ENCODE results near the gene SKI. TPM values are rescaled to one million over a fixed set of nuclear protein-coding genes. Genes with fewer than 3 reads are reported as not detected.
A peak's percentile ranks its signal among the peaks of the same experiment; 100 is the strongest.

SKI gene
- total and polyA plus RNA-seq, 9 of the 15 experiments (the other 6 are each of a cell fraction or from before 2014, with no cell fraction given) = 0.10 to 60.5 (median 4.6) TPM

DNA sequence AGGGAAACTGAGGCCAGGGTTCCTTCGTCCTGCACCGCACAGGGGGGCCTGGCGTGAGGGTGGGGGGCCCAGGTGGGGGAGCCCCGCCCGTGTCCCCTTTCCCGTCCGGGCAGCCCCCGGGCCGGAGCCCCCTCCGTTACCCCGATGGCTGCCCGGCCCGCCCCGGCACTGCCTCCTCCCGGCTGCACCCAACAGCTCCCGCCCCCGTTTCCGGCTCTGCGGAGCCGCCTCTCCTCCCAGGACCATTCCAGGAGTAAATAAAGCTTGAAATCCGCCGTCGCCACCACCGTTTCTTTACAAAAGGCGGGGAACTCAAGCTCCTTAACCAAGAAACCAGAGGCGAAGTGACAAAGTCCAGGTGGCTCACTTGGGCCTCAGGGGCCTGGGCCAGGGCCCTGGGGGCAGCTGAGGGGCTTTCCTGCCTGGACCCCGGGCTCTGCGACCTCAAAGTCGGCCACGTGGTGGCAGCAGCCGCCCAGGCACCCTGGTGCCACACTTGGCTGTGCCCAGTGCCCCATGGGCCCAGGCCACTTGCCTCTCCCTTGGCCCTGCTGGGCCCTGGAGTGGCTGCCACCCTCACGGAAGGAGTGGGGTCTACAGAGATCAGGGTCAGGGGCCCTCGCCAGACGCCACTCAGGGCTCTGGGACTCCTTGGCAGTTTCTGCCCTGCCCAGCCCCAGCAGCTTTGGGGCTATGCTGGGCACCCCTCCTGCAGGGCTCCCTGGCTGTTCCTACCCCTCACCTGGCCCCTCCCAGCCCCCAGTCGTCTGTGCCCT is 33.0 kb upstream of the SKI start (continued):
- TF ChIP-seq RBM14 (IDR thresholded peaks at IDR 0.05; ENCODE audit: borderline replicate concordance, insufficient read depth, low read depth, low read length) (no peak), PREB (CRISPR knock-in tag; IDR thresholded peaks at IDR 0.05) (no peak), NCOA4 (IDR thresholded peaks at IDR 0.05; ENCODE audit: partially characterized antibody) (no peak), GABPA (tag; conservative IDR thresholded peaks at IDR 0.05; ENCODE audit: low read depth) (peak; percentile 93), ZNF445 (CRISPR knock-in tag; IDR thresholded peaks at IDR 0.05; ENCODE audit: low read depth) (no peak), CHD1 (IDR thresholded peaks at IDR 0.05; ENCODE audit: low read length) (no peak), FIP1L1 (IDR thresholded peaks at IDR 0.05; ENCODE audit: low read depth, low read length, poor library complexity, severe bottlenecking) (peak; percentile 78), PURB (CRISPR knock-in tag; IDR thresholded peaks at IDR 0.05; ENCODE audit: low read depth) (no peak), ZBED1 (IDR thresholded peaks at IDR 0.05) (no peak), ZNF695 (CRISPR knock-in tag; IDR thresholded peaks at IDR 0.05) (no peak), PHF20 (IDR thresholded peaks at IDR 0.05; ENCODE audit: partially characterized antibody) (peak; percentile 68), ARHGAP35 (IDR thresholded peaks at IDR 0.05; ENCODE audit: partially characterized antibody) (no peak), MLLT1 (IDR thresholded peaks at IDR 0.05) (0 out of 4 replicates have a peak, but pooled peaks of 1 of the 2 experiments have one; percentile 42), CEBPG (CRISPR knock-in tag; IDR thresholded peaks at IDR 0.05) (no peak), CEBPG (tag; conservative IDR thresholded peaks at IDR 0.05 in 1 of 2, IDR thresholded peaks at IDR 0.05 in 1 of 2) (no peak), PTBP1 (IDR thresholded peaks at IDR 0.05; ENCODE audit: low read depth, low read length) (no peak), ZNF165 (CRISPR knock-in tag; IDR thresholded peaks at IDR 0.05; ENCODE audit: borderline replicate concordance) (no peak), SMAD2 (IDR thresholded peaks at IDR 0.05; ENCODE audit: low read depth, low read length) (no peak), ZNF232 (CRISPR knock-in tag; IDR thresholded peaks at IDR 0.05) (no peak)
- TF ChIP-seq, protein P1, sequence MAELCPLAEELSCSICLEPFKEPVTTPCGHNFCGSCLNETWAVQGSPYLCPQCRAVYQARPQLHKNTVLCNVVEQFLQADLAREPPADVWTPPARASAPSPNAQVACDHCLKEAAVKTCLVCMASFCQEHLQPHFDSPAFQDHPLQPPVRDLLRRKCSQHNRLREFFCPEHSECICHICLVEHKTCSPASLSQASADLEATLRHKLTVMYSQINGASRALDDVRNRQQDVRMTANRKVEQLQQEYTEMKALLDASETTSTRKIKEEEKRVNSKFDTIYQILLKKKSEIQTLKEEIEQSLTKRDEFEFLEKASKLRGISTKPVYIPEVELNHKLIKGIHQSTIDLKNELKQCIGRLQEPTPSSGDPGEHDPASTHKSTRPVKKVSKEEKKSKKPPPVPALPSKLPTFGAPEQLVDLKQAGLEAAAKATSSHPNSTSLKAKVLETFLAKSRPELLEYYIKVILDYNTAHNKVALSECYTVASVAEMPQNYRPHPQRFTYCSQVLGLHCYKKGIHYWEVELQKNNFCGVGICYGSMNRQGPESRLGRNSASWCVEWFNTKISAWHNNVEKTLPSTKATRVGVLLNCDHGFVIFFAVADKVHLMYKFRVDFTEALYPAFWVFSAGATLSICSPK (IDR thresholded peaks at IDR 0.05; ENCODE audit: borderline replicate concordance) = no peak
- TF ChIP-seq, protein P2, sequence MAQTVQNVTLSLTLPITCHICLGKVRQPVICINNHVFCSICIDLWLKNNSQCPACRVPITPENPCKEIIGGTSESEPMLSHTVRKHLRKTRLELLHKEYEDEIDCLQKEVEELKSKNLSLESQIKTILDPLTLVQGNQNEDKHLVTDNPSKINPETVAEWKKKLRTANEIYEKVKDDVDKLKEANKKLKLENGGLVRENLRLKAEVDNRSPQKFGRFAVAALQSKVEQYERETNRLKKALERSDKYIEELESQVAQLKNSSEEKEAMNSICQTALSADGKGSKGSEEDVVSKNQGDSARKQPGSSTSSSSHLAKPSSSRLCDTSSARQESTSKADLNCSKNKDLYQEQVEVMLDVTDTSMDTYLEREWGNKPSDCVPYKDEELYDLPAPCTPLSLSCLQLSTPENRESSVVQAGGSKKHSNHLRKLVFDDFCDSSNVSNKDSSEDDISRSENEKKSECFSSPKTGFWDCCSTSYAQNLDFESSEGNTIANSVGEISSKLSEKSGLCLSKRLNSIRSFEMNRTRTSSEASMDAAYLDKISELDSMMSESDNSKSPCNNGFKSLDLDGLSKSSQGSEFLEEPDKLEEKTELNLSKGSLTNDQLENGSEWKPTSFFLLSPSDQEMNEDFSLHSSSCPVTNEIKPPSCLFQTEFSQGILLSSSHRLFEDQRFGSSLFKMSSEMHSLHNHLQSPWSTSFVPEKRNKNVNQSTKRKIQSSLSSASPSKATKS (CRISPR knock-in tag; IDR thresholded peaks at IDR 0.05) = no peak

Measured in K562 (cell line).